NB4 (cell line): Measurements from ENCODE around the gene PIK3AP1.
A peak's percentile ranks its signal among the peaks of the same experiment; 100 is the strongest.

Source experiments
- CTCF ChIP-seq: IDR thresholded peaks from one replicate; pipeline ENCODE4 v1.5.1; 2012; ENCODE audit warnings: low read depth, low read length
- MAX ChIP-seq: IDR thresholded peaks from 2 replicates; pipeline ENCODE4 v1.6.1; 2011; ENCODE audit warnings: low read depth, low read length
- MYC ChIP-seq: IDR thresholded peaks from 2 replicates; pipeline ENCODE4 v1.6.1; 2011; ENCODE audit warnings: low read depth, low read length
- POLR2A ChIP-seq: IDR thresholded peaks from 2 replicates; pipeline ENCODE4 v1.6.1; 2011; ENCODE audit warnings: mild to moderate bottlenecking; ENCODE audit not compliant: insufficient read length; ENCODE audit errors: extremely low read depth

- TF ChIP-seq CTCF (peak; percentile 30), POLR2A (no peak), MYC (no peak), MAX (no peak)
These were observed 93.5 kb downstream of the PIK3AP1 start for GRCh38 chr10:96626795-96627194.
